ENCODE data around the gene ARPC2. TPM values are rescaled to one million over a fixed set of nuclear protein-coding genes. Genes with fewer than 3 reads are reported as not detected.

ARPC2 gene
- total RNA-seq, 1 donor from 2014 or later, result 458 TPM

DNA sequence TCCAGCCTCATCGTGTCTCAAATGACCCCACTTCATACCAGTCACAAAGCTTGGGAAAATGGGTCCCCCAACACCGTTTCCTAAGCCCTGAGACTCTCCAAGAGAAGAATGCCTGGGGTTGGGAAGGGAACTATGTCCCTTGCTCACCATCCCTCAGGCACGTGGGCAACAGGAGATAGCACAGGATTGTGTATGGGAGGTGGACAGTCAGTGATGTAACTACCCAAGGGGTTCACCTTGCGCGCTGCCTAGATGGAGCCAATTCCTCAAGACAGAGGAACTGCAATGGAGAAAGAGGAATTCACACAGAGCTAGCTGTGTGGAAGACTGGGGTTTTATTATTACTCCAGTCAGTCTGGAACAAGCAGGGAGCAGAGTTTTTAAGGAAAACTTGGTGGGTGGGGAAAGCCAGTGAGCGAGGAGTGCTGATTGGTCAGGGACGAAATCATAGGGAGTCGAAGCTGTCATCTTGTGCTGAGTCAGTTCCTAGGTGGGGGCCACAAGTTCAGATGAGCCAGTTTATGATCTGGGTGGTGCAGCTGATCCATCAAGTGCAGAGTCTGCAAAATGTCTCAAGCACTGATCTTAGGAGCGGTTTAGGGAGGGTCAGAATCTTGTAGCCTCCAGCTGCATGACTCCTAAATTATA, 36.4 kb upstream of the ARPC2 start:
- TF ChIP-seq, protein P1, sequence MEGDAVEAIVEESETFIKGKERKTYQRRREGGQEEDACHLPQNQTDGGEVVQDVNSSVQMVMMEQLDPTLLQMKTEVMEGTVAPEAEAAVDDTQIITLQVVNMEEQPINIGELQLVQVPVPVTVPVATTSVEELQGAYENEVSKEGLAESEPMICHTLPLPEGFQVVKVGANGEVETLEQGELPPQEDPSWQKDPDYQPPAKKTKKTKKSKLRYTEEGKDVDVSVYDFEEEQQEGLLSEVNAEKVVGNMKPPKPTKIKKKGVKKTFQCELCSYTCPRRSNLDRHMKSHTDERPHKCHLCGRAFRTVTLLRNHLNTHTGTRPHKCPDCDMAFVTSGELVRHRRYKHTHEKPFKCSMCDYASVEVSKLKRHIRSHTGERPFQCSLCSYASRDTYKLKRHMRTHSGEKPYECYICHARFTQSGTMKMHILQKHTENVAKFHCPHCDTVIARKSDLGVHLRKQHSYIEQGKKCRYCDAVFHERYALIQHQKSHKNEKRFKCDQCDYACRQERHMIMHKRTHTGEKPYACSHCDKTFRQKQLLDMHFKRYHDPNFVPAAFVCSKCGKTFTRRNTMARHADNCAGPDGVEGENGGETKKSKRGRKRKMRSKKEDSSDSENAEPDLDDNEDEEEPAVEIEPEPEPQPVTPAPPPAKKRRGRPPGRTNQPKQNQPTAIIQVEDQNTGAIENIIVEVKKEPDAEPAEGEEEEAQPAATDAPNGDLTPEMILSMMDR (conservative IDR thresholded peaks at IDR 0.05; ENCODE audit: low read depth, low read length), result no peak
- no peak overlapping the region for H3K4me3 ChIP-seq (ENCODE audit: low read depth, low read length)
- no peak for DNase-seq (ENCODE audit: low read depth)

DNA sequence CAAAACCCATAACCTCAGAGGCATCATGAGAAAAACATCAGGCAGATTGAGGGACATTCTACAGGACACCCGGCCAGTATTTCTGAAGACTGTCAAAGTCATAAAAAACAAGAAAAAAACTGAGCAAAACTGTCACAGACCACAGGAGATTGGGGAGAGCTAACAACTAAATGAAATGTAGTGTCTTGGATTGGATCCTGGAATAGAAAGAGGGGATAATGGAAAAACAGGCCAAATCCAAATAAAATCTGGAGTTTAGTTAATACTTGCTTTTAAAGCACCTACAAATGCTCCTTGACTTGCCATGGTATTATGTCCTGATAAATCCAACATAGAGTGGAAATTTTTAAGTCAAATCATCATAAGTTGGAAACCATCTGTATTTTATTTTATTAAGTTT, 32.7 kb upstream of the ARPC2 start:
- H3K4me3 ChIP-seq (ENCODE audit: low read depth, low read length), result no peak overlapping the region
- no peak for DNase-seq (ENCODE audit: low read depth)
- TF ChIP-seq, protein P1 (conservative IDR thresholded peaks at IDR 0.05; ENCODE audit: low read depth, low read length), result no peak

DNA sequence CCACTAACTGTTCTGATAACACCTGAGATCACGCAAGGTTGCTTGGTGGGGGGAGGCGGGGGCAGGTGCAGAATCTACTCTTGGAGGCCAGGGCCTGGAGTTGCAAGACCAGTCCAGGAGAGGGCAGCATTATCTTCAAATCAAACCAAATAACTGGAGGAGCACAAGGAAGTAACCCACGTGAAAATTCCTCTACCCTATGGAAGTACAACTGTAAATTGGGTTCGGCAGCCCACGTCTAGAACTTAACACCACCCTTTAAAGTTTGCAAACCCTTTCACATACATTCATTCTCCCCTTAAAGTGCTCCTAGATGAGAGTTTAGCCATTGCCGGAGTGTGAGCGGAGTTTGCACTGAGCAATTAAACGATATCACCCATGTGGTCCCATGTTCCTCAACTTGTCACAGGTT, 30.6 kb upstream of the ARPC2 start:
- peak overlapping the region; percentile 26 for H3K4me3 ChIP-seq (ENCODE audit: low read depth, low read length)
- TF ChIP-seq, protein P1 (conservative IDR thresholded peaks at IDR 0.05; ENCODE audit: low read depth, low read length), result peak; percentile 87
- peak; percentile 22 for DNase-seq (ENCODE audit: low read depth)

DNA sequence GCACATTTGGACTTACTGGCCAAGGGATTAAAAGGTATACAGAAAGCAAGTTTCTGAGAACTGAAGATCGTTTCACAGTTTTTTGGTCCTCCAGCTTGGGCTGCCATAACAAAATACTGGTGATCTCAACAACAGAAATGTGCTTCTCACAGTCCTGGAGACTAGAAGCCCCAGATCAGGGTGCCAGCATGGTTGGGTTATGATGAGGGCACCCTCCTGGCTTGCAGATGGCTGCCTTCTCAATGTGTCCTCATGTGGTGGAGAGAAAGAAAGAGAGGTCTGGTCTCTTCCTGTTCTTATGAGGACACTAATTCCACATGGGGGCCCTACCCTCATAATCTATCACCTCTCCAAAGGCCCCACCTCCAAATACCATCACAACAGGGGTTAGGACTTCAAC, 30.1 kb upstream of the ARPC2 start:
- DNase-seq (ENCODE audit: low read depth), result no peak
- no peak overlapping the region for H3K4me3 ChIP-seq (ENCODE audit: low read depth, low read length)
- TF ChIP-seq, protein P1 (conservative IDR thresholded peaks at IDR 0.05; ENCODE audit: low read depth, low read length), result no peak

DNA sequence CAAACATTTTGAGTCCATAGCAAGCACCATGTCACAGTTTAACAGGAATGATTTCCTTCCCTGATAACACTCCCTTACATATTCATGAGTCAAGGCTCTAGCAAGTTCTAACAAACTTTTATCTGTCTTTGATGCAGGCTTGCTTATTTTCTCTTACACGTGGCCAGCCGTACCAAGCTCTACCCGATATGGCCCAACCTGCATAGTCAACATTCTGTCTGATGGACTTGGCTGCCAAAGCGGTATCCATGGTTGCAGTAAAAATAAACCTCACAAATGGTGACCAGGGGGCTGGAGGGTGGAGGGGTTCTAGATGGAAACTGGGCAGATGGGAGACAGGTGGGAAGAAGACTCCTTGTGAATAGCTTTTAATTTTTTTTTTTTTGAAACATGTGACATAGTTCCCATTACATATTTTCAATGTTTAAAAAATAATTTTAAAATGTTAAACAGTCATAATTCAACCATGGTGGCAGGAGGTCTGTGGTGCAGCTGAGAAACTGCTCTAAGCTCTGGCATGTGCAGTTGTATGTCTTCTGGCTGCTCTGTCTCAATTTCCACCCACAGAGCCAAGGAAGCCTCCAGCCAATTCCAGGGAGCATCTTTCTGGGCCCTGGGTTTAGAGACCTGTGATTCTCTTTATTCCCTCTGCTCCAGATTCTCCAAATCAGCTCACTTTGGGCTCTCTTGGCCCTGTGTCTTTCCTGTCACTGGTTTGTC, 29.5 kb upstream of the ARPC2 start:
- no peak overlapping the region for H3K4me3 ChIP-seq (ENCODE audit: low read depth, low read length)
- TF ChIP-seq, protein P1 (conservative IDR thresholded peaks at IDR 0.05; ENCODE audit: low read depth, low read length), result no peak
- no peak for DNase-seq (ENCODE audit: low read depth)

DNA sequence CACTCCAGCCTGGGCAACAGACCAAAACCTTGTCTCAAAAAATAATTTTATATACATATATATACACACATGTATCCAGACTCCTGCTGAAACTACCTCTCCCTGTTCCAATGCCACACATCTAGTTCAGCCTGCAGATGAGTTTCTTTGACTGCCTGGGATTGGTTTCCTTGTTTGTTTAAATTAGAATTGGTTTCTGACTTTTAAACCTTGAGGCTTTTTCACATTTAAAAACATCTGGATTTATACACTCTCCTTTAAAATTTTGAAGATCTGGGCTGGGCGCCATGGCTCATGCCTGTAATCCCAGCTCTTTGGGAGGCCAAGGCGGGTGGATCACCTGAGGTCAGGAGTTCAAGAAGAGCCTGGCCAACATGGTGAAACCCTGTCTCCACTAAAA, 28.5 kb upstream of the ARPC2 start:
- DNase-seq (ENCODE audit: low read depth), result no peak
- no peak overlapping the region for H3K4me3 ChIP-seq (ENCODE audit: low read depth, low read length)
- TF ChIP-seq, protein P1 (conservative IDR thresholded peaks at IDR 0.05; ENCODE audit: low read depth, low read length), result no peak

All from epithelial cell of proximal tubule (primary cell).